NK-92 (cell line): ENCODE data around the gene ZNF362.
"Not testable (repeated sequence)": the region's sequence is repeated elsewhere in the genome, so short reads cannot be mapped to it uniquely, and the experiment has no call there.

Source experiments
- DNase-seq: peaks from one replicate; lab custom pipeline; 2025; ENCODE audit not compliant: unreplicated experiment; lab: John Stamatoyannopoulos, UW

The ZNF362 gene

GRCh38 chr1:33282791-33283190, 26.5 kb downstream of the ZNF362 start:
- no peak for DNase-seq

- no peak for DNase-seq
Measured at GRCh38 chr1:33284049-33284448, 27.8 kb downstream of the ZNF362 start.

GRCh38 chr1:33286451-33287185, 30.3 kb downstream of the ZNF362 start:
- no peak for DNase-seq

GRCh38 chr1:33287317-33287716, 31.0 kb downstream of the ZNF362 start:
- no peak for DNase-seq

- DNase-seq, result no peak
Measured at GRCh38 chr1:33288976-33289857, 32.9 kb downstream of the ZNF362 start.

GRCh38 chr1:33289858-33290154, 33.5 kb downstream of the ZNF362 start:
- no peak for DNase-seq

GRCh38 chr1:33290615-33291014, 34.3 kb downstream of the ZNF362 start:
- DNase-seq, result not testable (repeated sequence)

- DNase-seq, result no peak
Measured at GRCh38 chr1:33292726-33293340, 36.5 kb downstream of the ZNF362 start.

- no peak for DNase-seq
Measured at GRCh38 chr1:33294071-33295010, 38.0 kb downstream of the ZNF362 start.

GRCh38 chr1:33295023-33295422, 38.7 kb downstream of the ZNF362 start:
- no peak for DNase-seq

- DNase-seq, result peak; percentile 23
Measured at GRCh38 chr1:33295450-33296081, 39.3 kb downstream of the ZNF362 start.

- DNase-seq, result no peak
Measured at GRCh38 chr1:33296082-33296458, 39.8 kb downstream of the ZNF362 start.

GRCh38 chr1:33296824-33297223, 40.5 kb downstream of the ZNF362 start:
- no peak for DNase-seq

GRCh38 chr1:33297911-33298622, 41.8 kb downstream of the ZNF362 start:
- DNase-seq, result no peak

GRCh38 chr1:33298623-33299277, 42.5 kb downstream of the ZNF362 start:
- DNase-seq, result no peak

GRCh38 chr1:33299461-33300155, 43.3 kb downstream of the ZNF362 start:
- no peak for DNase-seq

- no peak for DNase-seq
Measured at GRCh38 chr1:33300673-33301072, 44.4 kb downstream of the ZNF362 start.

GRCh38 chr1:33301273-33301984, 45.1 kb downstream of the ZNF362 start:
- no peak for DNase-seq
